Trophoblast cell (in vitro differentiated cells and primary cell): ENCODE data around the gene PXDC1.

Experiments used
- DNase-seq, 2 donors: peaks; one replicate each; pipeline ENCODE4 v3.0.0-alpha.2; 2016
- H2AFZ ChIP-seq: 2 replicates; pipeline ENCODE4 v1.6.1; 2013; ENCODE audit warnings: low read length, moderate library complexity, mild to moderate bottlenecking; ENCODE audit not compliant: insufficient read depth, poor library complexity
- H2AK5ac ChIP-seq: 2 replicates; pipeline ENCODE4 v1.6.1; 2013; ENCODE audit warnings: mild to moderate bottlenecking, low read length
- H2BK120ac ChIP-seq: 2 replicates; pipeline ENCODE4 v1.6.1; 2013; ENCODE audit warnings: low read length, mild to moderate bottlenecking, moderate library complexity; ENCODE audit not compliant: insufficient read depth, poor library complexity
- H2BK12ac ChIP-seq: 2 replicates; pipeline ENCODE4 v1.6.1; 2013; ENCODE audit warnings: mild to moderate bottlenecking, low read length, moderate library complexity
- H2BK5ac ChIP-seq: 2 replicates; pipeline ENCODE4 v1.6.1; 2013; ENCODE audit warnings: low read length, low read depth, moderate library complexity, mild to moderate bottlenecking; ENCODE audit not compliant: poor library complexity
- H3K14ac ChIP-seq: 2 replicates; pipeline ENCODE4 v1.6.1; 2013; ENCODE audit warnings: mild to moderate bottlenecking, low read length
- H3K18ac ChIP-seq: 2 replicates; pipeline ENCODE4 v1.6.1; 2013; ENCODE audit warnings: mild to moderate bottlenecking, low read length
- H3K23ac ChIP-seq: 2 replicates; pipeline ENCODE4 v1.6.1; 2013; ENCODE audit warnings: low read length
- H3K27ac ChIP-seq: 2 replicates; pipeline ENCODE4 v1.5.1; 2013; ENCODE audit warnings: low read depth, mild to moderate bottlenecking, inconsistent platforms, low read length, moderate library complexity
- H3K27me3 ChIP-seq: 2 replicates; pipeline ENCODE4 v1.6.1; 2013; ENCODE audit warnings: inconsistent platforms, mild to moderate bottlenecking, low read length, moderate library complexity; ENCODE audit not compliant: insufficient read depth
- H3K36me3 ChIP-seq, 2 experiments: 1 replicate in 1 of 2; 2 replicates in 1 of 2; pipeline ENCODE4 v1.6.1; 2013; ENCODE audit warnings: low read length in 2 of 2, mild to moderate bottlenecking in 2 of 2, moderate library complexity in 1 of 2; ENCODE audit not compliant: insufficient read depth in 2 of 2, control insufficient read depth in 1 of 2
- H3K4ac ChIP-seq: 2 replicates; pipeline ENCODE4 v1.6.1; 2013; ENCODE audit warnings: low read depth, mild to moderate bottlenecking, low read length, moderate library complexity
- H3K4me1 ChIP-seq, 2 experiments: 1 replicate in 1 of 2; 2 replicates in 1 of 2; pipeline ENCODE4 v1.6.1; 2013; ENCODE audit warnings: low read length in 2 of 2, mild to moderate bottlenecking in 2 of 2, moderate library complexity in 1 of 2; ENCODE audit not compliant: insufficient read depth in 2 of 2, control insufficient read depth in 1 of 2
- H3K4me2 ChIP-seq: 2 replicates; pipeline ENCODE4 v1.6.1; 2013; ENCODE audit warnings: inconsistent platforms, mild to moderate bottlenecking, low read length, moderate library complexity
- H3K4me3 ChIP-seq: 2 replicates; pipeline ENCODE4 v1.5.1; 2013; ENCODE audit warnings: mild to moderate bottlenecking, low read depth, low read length, inconsistent platforms
- H3K79me1 ChIP-seq: one replicate; pipeline ENCODE4 v1.6.1; 2013; ENCODE audit warnings: low read length
- H3K79me2 ChIP-seq: 2 replicates; pipeline ENCODE4 v1.6.1; 2013; ENCODE audit warnings: low read length, mild to moderate bottlenecking; ENCODE audit not compliant: control insufficient read depth, insufficient read depth, poor library complexity
- H3K9ac ChIP-seq: 2 replicates; pipeline ENCODE4 v1.6.1; 2013; ENCODE audit warnings: mild to moderate bottlenecking, low read length
- H3K9me3 ChIP-seq: 2 replicates; pipeline ENCODE4 v1.6.1; 2013; ENCODE audit warnings: low read depth, mild to moderate bottlenecking, control low read depth, inconsistent platforms, low read length; ENCODE audit not compliant: insufficient read depth
- H4K12ac ChIP-seq: 2 replicates; pipeline ENCODE4 v1.6.1; 2013; ENCODE audit warnings: low read depth, mild to moderate bottlenecking, low read length, moderate library complexity
- H4K8ac ChIP-seq: 2 replicates; pipeline ENCODE4 v1.6.1; 2013; ENCODE audit warnings: low read depth, mild to moderate bottlenecking, low read length, moderate library complexity
- H4K91ac ChIP-seq: one replicate; pipeline ENCODE4 v1.6.1; 2013; ENCODE audit warnings: low read depth, mild to moderate bottlenecking, low read length, moderate library complexity
- WGBS: extraction: QIAGEN DNeasy Blood & Tissue Kit; methylation state at CpG from one replicate; pipeline ENCODE4 v1.1.7; 2013; ENCODE audit warnings: missing lambda C conversion rate; ENCODE audit not compliant: insufficient read length, insufficient coverage; ENCODE audit errors: extremely low coverage; 5-methylcytosine and 5-hydroxymethylcytosine counted together

PXDC1 gene

DNA sequence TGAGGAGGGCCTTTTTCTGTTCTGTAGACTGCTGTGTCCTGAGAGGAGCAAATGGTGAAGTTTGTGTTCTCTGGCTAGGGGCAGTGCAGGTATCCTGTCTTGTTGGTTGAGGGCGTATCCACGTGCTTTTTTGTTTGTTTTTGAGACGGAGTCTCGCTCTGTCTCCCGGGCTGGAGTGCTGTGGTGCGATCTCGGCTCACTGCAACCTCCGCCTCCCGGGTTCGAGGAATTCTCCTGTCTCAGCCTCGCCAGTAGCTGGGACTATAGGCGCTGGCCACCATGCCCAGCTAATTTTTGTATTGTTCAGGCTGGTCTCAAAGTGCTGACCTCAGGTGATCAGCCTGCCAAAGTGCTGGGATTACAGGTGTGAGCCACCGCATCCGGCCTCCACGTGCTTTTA, 10.8 kb upstream of the PXDC1 start:
- no peak overlapping the region for H3K27ac ChIP-seq
- no peak overlapping the region for H2AFZ ChIP-seq
- H3K4ac ChIP-seq, result no peak overlapping the region
- no peak overlapping the region for H3K23ac ChIP-seq
- peaks cover 0 to under 1% of the 10 kb centered on the region in 2 experiments for H3K4me1 ChIP-seq
- DNase-seq, result peak; percentile 19 to 35
- H3K4me3 ChIP-seq, result no peak overlapping the region
- H4K8ac ChIP-seq, result no peak overlapping the region
- no peak overlapping the region for H3K14ac ChIP-seq
- peaks cover 4% of the 10 kb centered on the region for H3K79me1 ChIP-seq
- no peaks in the 10 kb centered on the region for H3K79me2 ChIP-seq
- H3K9me3 ChIP-seq, result peaks cover 2% of the 10 kb centered on the region
- no peaks in the 10 kb centered on the region for H3K36me3 ChIP-seq
- no peak overlapping the region for H4K12ac ChIP-seq
- H2BK12ac ChIP-seq, result no peak overlapping the region
- H3K9ac ChIP-seq, result no peak overlapping the region
- H3K4me2 ChIP-seq, result no peak overlapping the region
- no peak overlapping the region for H2AK5ac ChIP-seq
- no peak overlapping the region for H2BK5ac ChIP-seq
- H4K91ac ChIP-seq, result no peak overlapping the region
- H3K27me3 ChIP-seq, result no peaks in the 10 kb centered on the region
- H3K18ac ChIP-seq, result no peak overlapping the region
- no peak overlapping the region for H2BK120ac ChIP-seq
- no CpG with 5 or more reads among the region's 15 CpGs for WGBS

DNA sequence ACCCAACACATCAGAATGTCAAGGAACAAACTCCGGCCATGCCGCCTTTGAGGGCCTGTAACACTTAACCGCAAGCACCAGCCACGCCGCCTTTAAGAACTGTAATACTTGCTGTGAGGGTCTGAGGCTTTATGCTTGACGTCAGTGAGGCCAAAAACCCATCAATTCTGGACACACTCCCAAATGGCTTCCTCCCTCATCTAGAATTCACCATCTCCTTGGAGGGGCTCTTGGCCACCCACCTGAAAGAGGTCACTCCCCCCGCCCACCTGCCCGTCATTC, 10.4 kb upstream of the PXDC1 start:
- WGBS, result no CpG with 5 or more reads among the region's 8 CpGs
- Histone ChIP-seq H3K36me3 (no peaks in the 10 kb centered on the region), H3K4me2 (no peak overlapping the region), H3K4ac (no peak overlapping the region), H4K8ac (no peak overlapping the region), H3K9me3 (peaks cover 2% of the 10 kb centered on the region), H3K14ac (no peak overlapping the region), H3K4me3 (no peak overlapping the region), H3K18ac (no peak overlapping the region), H2BK5ac (no peak overlapping the region), H3K79me2 (no peaks in the 10 kb centered on the region), H3K4me1 (peaks cover 3 to 4% of the 10 kb centered on the region in 2 experiments), H2AFZ (no peak overlapping the region), H3K79me1 (peaks cover 9% of the 10 kb centered on the region), H3K9ac (no peak overlapping the region), H4K12ac (no peak overlapping the region), H2BK12ac (no peak overlapping the region), H2BK120ac (no peak overlapping the region), H3K27me3 (no peaks in the 10 kb centered on the region), H3K23ac (no peak overlapping the region), H4K91ac (no peak overlapping the region), H2AK5ac (no peak overlapping the region), H3K27ac (no peak overlapping the region)
- DNase-seq, result no peak

DNA sequence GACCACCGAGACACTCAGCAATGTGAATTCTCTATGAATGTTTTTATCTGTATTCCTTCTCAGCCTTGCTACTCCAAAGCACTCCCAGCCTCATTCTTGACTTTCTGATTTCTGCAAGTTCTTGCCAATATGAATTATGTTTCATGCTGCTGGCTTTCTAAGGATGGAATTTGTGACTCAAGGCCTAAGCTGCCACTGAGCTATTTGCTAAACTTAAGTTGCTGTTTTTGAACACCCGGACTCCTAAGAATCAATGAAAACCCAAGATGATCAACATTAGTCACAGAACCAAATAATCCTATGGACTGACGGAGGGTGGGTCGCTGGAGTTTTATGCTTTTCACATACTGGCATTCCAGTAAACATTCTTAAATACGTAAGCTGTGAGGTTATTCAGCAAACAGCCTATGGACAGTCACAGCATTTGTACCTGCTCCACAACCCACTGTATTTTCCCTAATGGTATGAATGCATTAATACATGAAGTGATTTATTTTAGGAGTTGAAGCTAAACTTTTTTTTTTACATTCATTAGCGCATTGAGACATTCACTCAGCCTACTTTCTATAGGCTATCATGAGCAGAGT, 8.2 kb upstream of the PXDC1 start:
- Histone ChIP-seq H4K91ac (no peak overlapping the region), H3K79me2 (no peaks in the 10 kb centered on the region), H2AFZ (no peak overlapping the region), H2BK12ac (no peak overlapping the region), H4K8ac (no peak overlapping the region), H2AK5ac (no peak overlapping the region), H3K23ac (no peak overlapping the region), H2BK5ac (no peak overlapping the region), H3K4me2 (no peak overlapping the region), H3K36me3 (no peaks in the 10 kb centered on the region), H3K27me3 (no peaks in the 10 kb centered on the region), H3K9ac (no peak overlapping the region), H3K79me1 (peaks cover 10% of the 10 kb centered on the region), H3K27ac (no peak overlapping the region), H3K4ac (no peak overlapping the region), H3K18ac (no peak overlapping the region), H3K4me1 (peaks cover 4 to 8% of the 10 kb centered on the region in 2 experiments), H2BK120ac (no peak overlapping the region), H3K14ac (no peak overlapping the region), H3K9me3 (peaks cover 2% of the 10 kb centered on the region), H4K12ac (no peak overlapping the region), H3K4me3 (no peak overlapping the region)
- DNase-seq, result peak; percentile 82 to 94
- no CpG with 5 or more reads among the region's 6 CpGs for WGBS

DNA sequence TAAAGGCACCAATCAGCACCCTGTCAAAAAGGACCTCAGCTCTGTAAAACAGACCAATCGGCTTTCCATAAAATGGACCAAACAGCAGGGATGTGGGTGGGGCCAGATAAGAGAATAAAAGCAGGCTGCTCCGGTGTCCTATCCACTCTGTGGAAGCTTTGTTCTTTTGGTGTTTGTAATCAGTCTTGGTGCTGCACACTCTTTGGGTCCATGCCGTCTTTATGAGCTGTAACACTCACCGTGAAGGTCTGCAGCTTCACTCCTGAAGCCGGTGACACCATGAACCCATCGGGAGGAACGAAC, 7.3 kb upstream of the PXDC1 start:
- Histone ChIP-seq H3K79me2 (no peaks in the 10 kb centered on the region), H3K23ac (no peak overlapping the region), H2BK12ac (no peak overlapping the region), H3K27ac (no peak overlapping the region), H3K4me1 (peaks cover 4 to 8% of the 10 kb centered on the region in 2 experiments), H3K4me3 (no peak overlapping the region), H4K91ac (no peak overlapping the region), H2AFZ (no peak overlapping the region), H3K36me3 (no peaks in the 10 kb centered on the region), H3K14ac (no peak overlapping the region), H3K4me2 (no peak overlapping the region), H3K4ac (no peak overlapping the region), H4K8ac (no peak overlapping the region), H4K12ac (no peak overlapping the region), H3K9ac (no peak overlapping the region), H3K79me1 (peaks cover 10% of the 10 kb centered on the region), H3K27me3 (no peaks in the 10 kb centered on the region), H2BK5ac (no peak overlapping the region), H3K18ac (no peak overlapping the region), H2BK120ac (no peak overlapping the region), H3K9me3 (no peaks in the 10 kb centered on the region), H2AK5ac (no peak overlapping the region)
- WGBS, result no CpG with 5 or more reads among the region's 7 CpGs
- DNase-seq, result no peak
